ENCODE data around the gene KCNV2. TPM values are rescaled to one million over a fixed set of nuclear protein-coding genes. Genes with fewer than 3 reads are reported as not detected.

KCNV2 gene
- total RNA-seq, 1 donor from 2014 or later, result not detected

DNA sequence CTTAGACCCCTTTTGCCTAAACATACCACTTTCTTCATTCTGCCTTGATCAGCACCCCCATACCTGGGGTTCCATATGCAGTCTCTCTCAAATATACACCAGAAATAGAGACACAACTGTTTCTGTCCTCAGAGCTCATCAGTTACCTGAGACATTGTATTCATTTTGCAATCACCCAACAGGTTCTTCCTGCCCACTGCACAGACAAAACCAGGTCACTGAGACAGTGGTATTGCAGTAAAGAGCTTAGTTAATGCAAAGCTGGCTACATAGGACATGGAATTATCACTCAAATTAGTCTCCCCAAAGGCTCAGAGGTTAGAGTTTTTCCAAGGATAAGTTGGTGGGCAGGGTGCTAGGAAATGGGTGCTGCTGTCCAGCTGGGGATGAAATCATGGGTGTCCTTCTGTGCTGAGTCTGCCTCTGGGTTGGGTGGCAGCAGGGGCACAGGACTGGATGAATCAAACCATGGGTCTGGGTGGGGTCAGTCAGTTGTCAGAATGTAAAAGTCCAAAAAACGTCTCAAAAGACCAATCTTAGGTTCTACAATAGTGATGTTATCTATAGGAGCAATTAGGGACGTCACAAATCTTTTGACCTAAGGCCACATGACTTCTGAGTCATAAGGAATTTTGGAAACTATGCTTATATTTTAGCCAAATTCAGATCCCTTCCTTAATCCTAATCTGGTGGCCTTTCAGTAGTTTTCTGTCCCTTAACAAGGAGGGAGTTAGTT lies 41.0 kb downstream of the KCNV2 start:
- no peak for DNase-seq (ENCODE audit: low read depth, low spot score)

DNA sequence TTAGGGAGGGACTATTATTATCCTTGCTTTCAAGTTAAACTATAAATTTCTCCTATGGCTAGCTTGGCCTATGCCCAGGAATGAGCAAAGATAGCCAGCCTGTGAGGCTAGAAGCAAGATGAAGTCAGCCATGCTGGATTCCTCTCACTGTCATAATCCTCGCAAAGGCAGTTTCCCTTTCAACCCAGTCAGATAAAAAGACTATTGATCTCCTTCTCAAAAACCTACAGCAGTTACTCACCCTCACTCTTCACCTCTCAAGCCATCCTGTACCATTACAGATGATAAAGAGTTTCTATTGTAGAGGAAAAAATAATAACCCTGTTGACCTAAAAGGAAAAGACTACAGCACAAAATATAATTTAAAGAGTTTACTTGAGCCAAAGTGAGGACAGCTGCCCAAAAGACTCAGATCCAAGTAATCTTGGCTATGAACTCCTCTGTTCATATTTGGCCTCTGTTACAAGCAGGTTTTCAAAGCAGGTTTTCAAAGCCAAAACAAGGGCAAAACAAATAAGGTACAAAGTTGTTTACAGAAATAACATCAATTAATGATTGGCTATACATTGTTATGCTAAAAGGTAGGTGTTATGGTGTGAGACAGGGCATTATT lies 41.7 kb downstream of the KCNV2 start:
- DNase-seq (ENCODE audit: low read depth, low spot score), result no peak

DNA sequence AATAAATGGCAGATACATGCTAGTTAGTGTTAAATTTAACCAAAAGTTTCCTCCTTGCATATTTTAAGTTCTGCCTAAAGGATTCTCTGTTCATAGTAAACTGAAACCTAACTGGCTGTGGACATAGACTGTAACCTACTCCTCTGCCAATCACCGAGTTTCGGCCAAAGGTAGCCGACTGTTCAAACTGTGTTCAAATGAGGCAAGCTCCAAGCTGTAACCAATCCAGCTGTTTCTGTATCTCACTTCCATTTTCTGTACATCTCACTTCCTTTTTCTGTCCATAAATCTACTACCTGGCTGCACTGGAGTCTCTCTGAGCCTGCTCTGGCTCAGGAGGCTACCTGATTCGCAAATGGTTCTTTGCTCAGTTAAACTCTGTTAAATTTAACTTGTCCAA lies 44.1 kb downstream of the KCNV2 start:
- no peak for DNase-seq (ENCODE audit: low read depth, low spot score)

DNA sequence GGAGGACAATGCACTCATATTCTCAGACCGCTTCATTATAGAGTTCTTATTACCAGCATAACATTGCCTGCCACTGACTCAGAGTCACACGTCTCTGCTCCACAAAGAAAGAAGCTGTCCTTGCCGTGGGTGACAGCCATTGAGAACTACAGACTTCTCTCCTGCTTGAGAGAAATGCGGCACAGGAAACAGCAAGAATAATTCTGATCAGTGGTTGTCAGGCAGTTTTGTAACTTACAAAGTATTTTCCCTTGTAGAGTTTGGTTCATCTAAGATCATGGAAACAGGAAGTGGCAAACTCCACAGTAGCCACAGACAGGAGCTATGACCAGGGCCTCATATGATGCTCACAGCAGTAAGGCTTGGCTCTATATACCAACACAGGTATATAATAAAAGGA lies 47.0 kb downstream of the KCNV2 start:
- no peak for DNase-seq (ENCODE audit: low read depth, low spot score)

DNA sequence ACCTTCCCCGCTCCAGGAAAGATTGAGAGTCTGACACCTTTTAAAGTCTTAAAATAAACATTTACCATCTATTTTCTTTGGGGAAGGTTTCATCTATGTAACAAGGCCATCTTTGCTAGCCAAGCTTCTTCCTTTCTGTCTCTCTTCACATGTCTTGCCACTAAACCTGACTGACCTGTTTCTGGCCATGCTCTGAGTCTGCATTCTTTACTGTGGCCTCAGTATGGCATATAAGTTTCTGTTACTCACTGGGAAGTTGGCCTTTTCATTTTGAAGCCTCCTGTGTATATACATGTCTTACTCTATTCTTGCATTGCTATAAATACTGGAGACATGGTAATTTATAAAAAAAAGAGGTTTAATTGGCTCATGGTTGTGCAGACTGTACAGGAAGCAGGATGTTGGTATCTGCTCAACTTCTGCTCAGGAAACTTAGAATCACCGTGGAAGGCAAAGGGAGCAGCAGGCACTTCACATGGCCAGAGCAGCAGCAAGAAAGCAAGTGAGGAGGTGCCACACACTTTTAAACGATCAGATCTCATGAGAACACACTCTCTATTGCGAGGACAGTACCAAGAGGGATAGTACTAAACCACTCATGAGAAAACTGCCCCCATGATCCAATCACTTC lies 48.1 kb downstream of the KCNV2 start:
- no peak for DNase-seq (ENCODE audit: low read depth, low spot score)

DNA sequence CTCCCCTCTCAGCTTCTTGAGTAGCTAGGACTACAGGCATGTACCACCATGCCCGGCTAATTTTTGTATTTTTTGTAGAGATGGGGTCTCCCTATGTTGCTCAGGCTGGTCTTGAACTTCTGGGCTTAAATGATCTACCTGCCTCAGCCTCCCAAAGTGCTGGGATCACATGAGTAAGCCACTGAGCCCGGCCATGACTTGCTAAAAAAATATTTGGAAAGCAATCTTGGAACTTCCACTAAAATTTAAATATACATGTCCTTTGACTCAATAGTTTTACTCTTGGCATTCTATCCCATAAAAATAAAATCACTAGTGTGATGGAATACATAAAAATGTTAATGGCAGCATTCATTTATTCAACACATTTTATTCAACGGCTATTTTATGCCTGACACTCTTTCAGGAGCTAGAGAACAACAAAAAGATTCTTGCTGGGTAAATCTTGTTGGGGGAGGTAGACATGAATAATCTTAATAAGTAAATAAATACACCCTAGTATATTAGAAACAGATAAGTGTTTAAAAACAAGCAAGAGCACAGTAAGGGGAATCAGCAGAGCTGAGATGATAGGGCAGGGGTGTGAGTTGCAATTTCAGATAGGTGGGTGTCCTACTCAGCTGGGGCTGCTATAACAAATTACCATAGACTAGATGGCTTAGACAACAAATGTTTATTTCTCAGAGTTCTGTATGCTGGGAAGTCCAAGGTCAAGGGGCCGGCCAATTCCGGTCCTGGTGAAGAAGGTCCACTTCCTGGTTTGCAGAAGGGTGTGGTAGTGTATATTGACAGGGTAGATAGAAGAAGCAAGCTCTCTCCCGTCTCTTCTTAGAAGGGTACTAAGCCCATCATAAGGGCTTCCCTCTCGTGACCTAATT lies 50.7 kb downstream of the KCNV2 start:
- no peak for DNase-seq (ENCODE audit: low read depth, low spot score)

DNA sequence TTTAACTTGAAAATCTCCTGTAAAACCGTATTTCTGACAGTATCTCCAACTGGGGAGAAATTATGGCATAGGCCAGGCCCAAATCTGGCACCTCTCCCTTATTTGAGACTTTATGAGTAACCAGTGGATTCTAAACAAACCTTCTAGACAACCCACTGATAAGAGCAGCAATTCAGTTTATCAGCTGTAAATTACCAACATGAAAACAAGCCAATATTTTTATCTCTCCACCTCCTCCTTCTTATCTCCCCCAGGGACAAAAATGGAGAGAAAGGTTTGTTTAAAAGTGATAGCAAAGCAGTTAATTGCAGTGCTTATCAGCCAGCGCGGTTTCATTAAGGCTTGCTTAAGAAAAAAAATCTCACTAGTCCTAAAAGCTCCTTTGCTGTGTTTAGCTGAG lies 53.8 kb downstream of the KCNV2 start:
- DNase-seq (ENCODE audit: low read depth, low spot score), result no peak

DNA sequence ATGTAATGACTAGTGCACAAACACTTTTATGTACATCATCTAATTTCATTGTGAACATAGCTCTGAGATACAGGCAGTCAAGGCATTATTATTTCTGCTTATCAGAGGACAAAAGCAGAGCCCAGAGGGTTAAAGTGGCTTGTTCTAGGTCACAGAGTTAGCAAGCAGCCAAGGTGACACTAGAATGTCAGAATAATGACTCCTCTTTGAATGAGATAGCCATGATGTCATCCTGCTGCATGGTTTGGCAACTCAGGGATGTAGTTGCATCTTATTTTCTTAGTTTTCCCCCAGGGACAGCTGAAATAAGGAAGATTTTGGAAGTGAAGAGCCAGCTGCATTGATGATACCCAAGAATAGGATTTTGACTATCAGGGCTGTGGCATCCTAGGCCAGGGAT lies 54.4 kb downstream of the KCNV2 start:
- no peak for DNase-seq (ENCODE audit: low read depth, low spot score)

DNA sequence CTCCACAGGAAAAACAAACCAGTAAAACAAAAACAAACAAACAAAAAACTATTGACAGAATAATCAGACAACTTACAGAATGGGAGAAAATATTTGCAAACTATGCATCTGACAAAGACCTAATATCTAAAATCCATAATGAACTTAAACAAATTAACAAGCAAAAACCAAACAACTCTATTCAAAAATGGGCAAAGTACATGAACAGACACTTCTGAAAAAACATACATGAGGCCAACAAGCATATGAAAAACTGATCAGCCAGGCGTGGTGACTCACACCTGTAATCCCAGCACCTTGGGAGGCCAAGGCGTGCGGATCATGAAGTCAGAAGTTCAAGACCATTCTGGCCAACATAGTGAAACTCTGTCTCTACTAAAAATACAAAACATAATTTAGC lies 60.1 kb downstream of the KCNV2 start:
- DNase-seq (ENCODE audit: low read depth, low spot score), result no peak

DNA sequence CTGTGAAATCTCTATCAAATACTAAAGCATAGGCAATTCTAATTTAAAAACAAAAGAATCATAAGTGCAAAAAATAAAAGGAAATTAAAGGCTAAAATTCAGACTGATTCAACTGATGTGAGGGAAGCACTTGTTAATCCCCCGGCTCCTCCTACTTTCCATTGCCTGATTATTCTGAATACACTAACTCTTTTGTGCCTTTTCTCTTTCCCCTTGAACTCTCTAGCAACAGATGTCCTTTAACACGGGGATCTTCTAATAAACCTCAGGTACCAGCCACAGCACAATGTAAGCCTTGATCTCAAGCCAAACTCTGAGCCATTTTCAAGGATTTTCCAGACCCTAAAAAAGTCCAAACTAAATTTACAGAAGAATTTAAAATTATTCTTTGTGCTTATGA lies 61.5 kb downstream of the KCNV2 start:
- DNase-seq (ENCODE audit: low read depth, low spot score), result no peak

Other genes starting within 250 kb of the KCNV2 start
- gene VLDLR, start 95.7 kb upstream of the KCNV2 start, total RNA-seq, result 2.7 and 9.9 TPM in 2 replicates
- 42.1 and 56.4 TPM in 2 replicates for gene PUM3, start 126.6 kb downstream of the KCNV2 start, total RNA-seq

Data from pulmonary artery endothelial cell (primary cell).